Measurements from ENCODE around the gene SRGAP3.
A peak's percentile ranks its signal among the peaks of the same experiment; 100 is the strongest.

SRGAP3 gene

GRCh38 chr3:8985876-8986275, 263.6 kb downstream of the SRGAP3 start:
- no peak for ATAC-seq

GRCh38 chr3:8985411-8985831, 264.0 kb downstream of the SRGAP3 start:
- no peak for DNase-seq

More at GRCh38 chr3:8985876-8986275, 263.6 kb downstream of the SRGAP3 start:
- no peak for DNase-seq

GRCh38 chr3:8984526-8984925, 264.9 kb downstream of the SRGAP3 start:
- no peak for DNase-seq
- ATAC-seq: no peak

More at GRCh38 chr3:8985411-8985831, 264.0 kb downstream of the SRGAP3 start:
- no peak for ATAC-seq

GRCh38 chr3:8984081-8984480, 265.4 kb downstream of the SRGAP3 start:
- no peak for ATAC-seq
- no peak for DNase-seq

- ATAC-seq: no peak
- DNase-seq: no peak
Measured at GRCh38 chr3:8983591-8983990, 265.9 kb downstream of the SRGAP3 start.

- ATAC-seq (no peak), DNase-seq (no peak)
Measured at GRCh38 chr3:8983026-8983425, 266.4 kb downstream of the SRGAP3 start.

- no peak for ATAC-seq
- DNase-seq: no peak
Measured at GRCh38 chr3:8982509-8982908, 266.9 kb downstream of the SRGAP3 start.

GRCh38 chr3:8981700-8982099, 267.7 kb downstream of the SRGAP3 start:
- no peak for DNase-seq
- ATAC-seq: no peak

- ATAC-seq (no peak), DNase-seq (no peak)
Measured at GRCh38 chr3:8981296-8981695, 268.1 kb downstream of the SRGAP3 start.

- DNase-seq: no peak
- no peak for ATAC-seq
Measured at GRCh38 chr3:8980756-8981257, 268.6 kb downstream of the SRGAP3 start.

- ATAC-seq (no peak), DNase-seq (no peak)
Measured at GRCh38 chr3:8979262-8979661, 270.2 kb downstream of the SRGAP3 start.

- ATAC-seq: no peak
- DNase-seq: no peak
Measured at GRCh38 chr3:8978551-8978950, 270.9 kb downstream of the SRGAP3 start.

GRCh38 chr3:8976540-8977182, 272.8 kb downstream of the SRGAP3 start:
- ATAC-seq (no peak), DNase-seq (no peak)

GRCh38 chr3:8975081-8976020, 274.1 kb downstream of the SRGAP3 start:
- ATAC-seq (no peak), DNase-seq (no peak)

- DNase-seq (no peak), ATAC-seq (no peak)
Measured at GRCh38 chr3:8974458-8974857, 275.0 kb downstream of the SRGAP3 start.

- DNase-seq (no peak), ATAC-seq (no peak)
Measured at GRCh38 chr3:8972639-8973038, 276.8 kb downstream of the SRGAP3 start.

GRCh38 chr3:8970971-8971589, 278.4 kb downstream of the SRGAP3 start:
- ATAC-seq (peak; percentile 59), DNase-seq (peak; percentile 71)

- no peak for ATAC-seq
Measured at GRCh38 chr3:8969241-8969640, 280.2 kb downstream of the SRGAP3 start.

GRCh38 chr3:8968375-8968882, 281.0 kb downstream of the SRGAP3 start:
- DNase-seq: no peak
- no peak for ATAC-seq

More at GRCh38 chr3:8969241-8969640, 280.2 kb downstream of the SRGAP3 start:
- no peak for DNase-seq

GRCh38 chr3:8967553-8967952, 281.9 kb downstream of the SRGAP3 start:
- ATAC-seq (no peak), DNase-seq (no peak)

GRCh38 chr3:8966820-8967348, 282.6 kb downstream of the SRGAP3 start:
- ATAC-seq: no peak
- no peak for DNase-seq

GRCh38 chr3:8966150-8966819, 283.2 kb downstream of the SRGAP3 start:
- DNase-seq (no peak), ATAC-seq (peak; percentile 11)

Data from stimulated activated naive CD8-positive, alpha-beta T cell treated with anti-CD3 and anti-CD28 coated beads, Interleukin-15, Interleukin-2, amounts not matched to agents 100 U/mL and 50 U/mL, for 24 hours (primary cell).